Body of pancreas (tissue), 4 donors: ENCODE results near the gene TICAM2.

ENCODE experiments used
- POLR2A ChIP-seq, 3 donors: fragments of 450-650 bp; IDR thresholded peaks; one replicate each; pipeline ENCODE4 v1.6.1; 2016; ENCODE audit warnings: antibody characterized with exemption in 3 of 3, mild to moderate bottlenecking in 2 of 3
- TF ChIP-seq, protein P1 (sequence below), 7 experiments: fragments of 450-650 bp in 4 of 7; fragments of 200-600 bp in 3 of 7; sonication (generic) in 3 of 7; IDR thresholded peaks; one replicate each; pipeline ENCODE4 v1.5.1; 2016 to 2019; ENCODE audit warnings: antibody characterized with exemption in 7 of 7

- TF ChIP-seq, protein P1, sequence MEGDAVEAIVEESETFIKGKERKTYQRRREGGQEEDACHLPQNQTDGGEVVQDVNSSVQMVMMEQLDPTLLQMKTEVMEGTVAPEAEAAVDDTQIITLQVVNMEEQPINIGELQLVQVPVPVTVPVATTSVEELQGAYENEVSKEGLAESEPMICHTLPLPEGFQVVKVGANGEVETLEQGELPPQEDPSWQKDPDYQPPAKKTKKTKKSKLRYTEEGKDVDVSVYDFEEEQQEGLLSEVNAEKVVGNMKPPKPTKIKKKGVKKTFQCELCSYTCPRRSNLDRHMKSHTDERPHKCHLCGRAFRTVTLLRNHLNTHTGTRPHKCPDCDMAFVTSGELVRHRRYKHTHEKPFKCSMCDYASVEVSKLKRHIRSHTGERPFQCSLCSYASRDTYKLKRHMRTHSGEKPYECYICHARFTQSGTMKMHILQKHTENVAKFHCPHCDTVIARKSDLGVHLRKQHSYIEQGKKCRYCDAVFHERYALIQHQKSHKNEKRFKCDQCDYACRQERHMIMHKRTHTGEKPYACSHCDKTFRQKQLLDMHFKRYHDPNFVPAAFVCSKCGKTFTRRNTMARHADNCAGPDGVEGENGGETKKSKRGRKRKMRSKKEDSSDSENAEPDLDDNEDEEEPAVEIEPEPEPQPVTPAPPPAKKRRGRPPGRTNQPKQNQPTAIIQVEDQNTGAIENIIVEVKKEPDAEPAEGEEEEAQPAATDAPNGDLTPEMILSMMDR (IDR thresholded peaks at IDR 0.05), result no peak
- no peak for TF ChIP-seq POLR2A (IDR thresholded peaks at IDR 0.05)
Observed at GRCh38 chr5:115594128-115595047, 7.9 kb downstream of the TICAM2 start.
